Subcutaneous adipose tissue (tissue), 4 donors: ENCODE data around the gene TSPAN4. TPM values are rescaled to one million over a fixed set of nuclear protein-coding genes. Genes with fewer than 3 reads are reported as not detected.

Experiments
- CTCF ChIP-seq: fragments of 450-650 bp; IDR thresholded peaks from one replicate; pipeline ENCODE4 v1.5.1; 2016; ENCODE audit warnings: low read depth, mild to moderate bottlenecking, control low read depth, antibody characterized with exemption, moderate library complexity
- total RNA-seq, 4 donors: library from RNA; depleted of rRNA; stranded (reverse); fragments of >200 nt; gene quantifications; one replicate each; pipeline ENCODE4 v1.1.0, GENCODE V29; 2016

Gene TSPAN4
- total RNA-seq, 4 donors from 2014 or later, result 67.0 to 219 (median 185) TPM

GRCh38 chr11:826836-827145 is 15.9 kb upstream of the TSPAN4 start:
- TF ChIP-seq CTCF, result no peak

GRCh38 chr11:827146-827896 is 15.3 kb upstream of the TSPAN4 start:
- no peak for TF ChIP-seq CTCF

GRCh38 chr11:827897-828192 is 14.8 kb upstream of the TSPAN4 start, which contains the start of gene CRACR2B:
Gene CRACR2B, plus strand, starts transcription at chr11:827919. Its CDS starts 689 bp downstream, at chr11:828608.
- TF ChIP-seq CTCF, result no peak

- TF ChIP-seq CTCF, result no peak
These were observed 14.0 kb upstream of the TSPAN4 start for GRCh38 chr11:828506-829175.

- TF ChIP-seq CTCF, result no peak
These were observed 13.3 kb upstream of the TSPAN4 start for GRCh38 chr11:829176-829846.

- TF ChIP-seq CTCF, result no peak
These were observed 12.8 kb upstream of the TSPAN4 start for GRCh38 chr11:829847-830294.
